Retina (tissue), 1 donor: ENCODE data around the gene SPR.
A peak's percentile ranks its signal among the peaks of the same experiment; 100 is the strongest.

Experiments
- DNase-seq: peaks from one replicate; pipeline ENCODE4 v3.0.0-alpha.2; 2016

SPR gene

DNA sequence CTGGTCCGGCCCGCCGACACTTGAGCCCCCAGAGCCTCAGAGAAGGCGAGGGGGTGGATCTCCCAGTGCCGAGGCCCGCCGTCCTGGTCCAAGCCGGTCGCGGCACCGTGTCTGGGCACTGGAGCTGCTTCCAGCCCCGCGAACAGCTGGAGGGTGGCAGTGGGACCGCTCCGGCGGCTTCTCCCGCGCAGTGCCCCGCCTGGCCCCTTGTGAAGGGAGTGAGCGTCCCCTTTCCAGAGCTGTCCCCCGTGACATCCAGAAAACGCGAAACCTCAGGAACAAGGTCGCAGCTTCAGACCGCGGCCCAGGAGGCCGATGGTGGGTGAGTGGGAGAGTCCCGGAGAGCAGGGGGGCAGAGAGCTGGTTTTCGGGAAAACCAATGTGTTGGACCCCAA, 29.5 kb downstream of the SPR start:
- DNase-seq: no peak

DNA sequence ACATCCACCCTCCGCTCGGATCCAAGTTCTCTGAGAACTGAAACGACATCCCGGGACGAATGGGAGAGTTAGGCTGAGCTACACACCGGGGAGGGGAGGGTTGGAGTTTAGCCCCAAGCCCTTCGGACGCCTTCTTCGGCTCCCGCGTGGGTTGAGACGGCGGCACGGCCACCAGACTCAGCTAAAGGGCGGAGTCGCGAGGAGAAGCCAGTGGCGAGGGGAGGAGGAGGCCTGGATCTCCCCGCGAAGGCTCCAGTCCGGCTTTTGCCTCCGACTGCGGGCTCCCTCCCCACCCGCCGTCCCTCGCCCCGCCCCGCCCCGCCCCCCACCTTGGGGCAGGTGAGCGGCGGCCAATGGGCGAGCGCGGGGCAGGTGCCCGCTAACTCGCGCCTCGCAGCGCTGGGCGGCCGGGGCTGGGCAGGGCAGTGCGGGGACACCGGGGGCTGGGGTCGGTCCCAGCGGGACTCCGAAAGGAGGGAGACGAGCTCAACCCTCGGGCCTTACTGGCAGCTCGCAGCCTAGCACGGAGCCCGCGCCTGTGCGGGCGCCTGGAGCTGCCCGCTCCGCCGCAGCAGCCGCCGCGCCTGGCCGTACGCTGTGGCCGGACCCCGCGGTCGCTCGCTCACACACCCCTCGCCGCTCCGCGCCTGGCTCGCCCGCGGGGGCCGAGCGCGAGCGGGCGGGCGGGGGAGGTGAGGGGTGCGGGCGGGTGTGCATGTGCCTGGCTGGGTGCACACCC, 30.1 kb downstream of the SPR start, which contains the start of gene EMX1:
Gene EMX1, plus strand, starts transcription at position 382 of the 739 bp plus-strand sequence. Its CDS starts 334 bp downstream, at position 716.
- peak; percentile 70 for DNase-seq

DNA sequence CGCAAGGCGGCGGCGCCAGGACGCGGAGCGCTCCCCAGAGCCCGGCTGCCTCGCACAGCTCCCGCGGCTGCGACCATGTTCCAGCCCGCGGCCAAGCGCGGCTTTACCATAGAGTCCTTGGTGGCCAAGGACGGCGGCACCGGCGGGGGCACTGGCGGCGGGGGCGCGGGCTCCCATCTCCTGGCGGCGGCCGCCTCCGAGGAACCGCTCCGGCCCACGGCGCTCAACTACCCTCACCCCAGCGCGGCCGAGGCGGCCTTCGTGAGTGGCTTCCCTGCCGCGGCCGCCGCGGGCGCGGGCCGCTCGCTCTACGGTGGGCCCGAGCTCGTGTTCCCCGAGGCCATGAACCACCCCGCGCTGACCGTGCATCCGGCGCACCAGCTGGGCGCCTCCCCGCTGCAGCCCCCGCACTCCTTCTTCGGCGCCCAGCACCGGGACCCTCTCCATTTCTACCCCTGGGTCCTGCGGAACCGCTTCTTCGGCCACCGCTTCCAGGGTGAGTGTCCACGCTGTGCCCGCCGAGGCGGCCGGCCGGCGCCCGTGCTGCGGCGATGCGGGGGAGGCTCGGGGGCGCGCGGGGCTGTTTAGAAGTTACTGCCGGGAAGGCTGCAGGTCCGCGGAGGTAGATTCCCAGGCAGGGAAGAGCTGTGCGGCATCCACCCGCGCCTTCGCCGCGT, 30.8 kb downstream of the SPR start:
- DNase-seq: peak; percentile 82

DNA sequence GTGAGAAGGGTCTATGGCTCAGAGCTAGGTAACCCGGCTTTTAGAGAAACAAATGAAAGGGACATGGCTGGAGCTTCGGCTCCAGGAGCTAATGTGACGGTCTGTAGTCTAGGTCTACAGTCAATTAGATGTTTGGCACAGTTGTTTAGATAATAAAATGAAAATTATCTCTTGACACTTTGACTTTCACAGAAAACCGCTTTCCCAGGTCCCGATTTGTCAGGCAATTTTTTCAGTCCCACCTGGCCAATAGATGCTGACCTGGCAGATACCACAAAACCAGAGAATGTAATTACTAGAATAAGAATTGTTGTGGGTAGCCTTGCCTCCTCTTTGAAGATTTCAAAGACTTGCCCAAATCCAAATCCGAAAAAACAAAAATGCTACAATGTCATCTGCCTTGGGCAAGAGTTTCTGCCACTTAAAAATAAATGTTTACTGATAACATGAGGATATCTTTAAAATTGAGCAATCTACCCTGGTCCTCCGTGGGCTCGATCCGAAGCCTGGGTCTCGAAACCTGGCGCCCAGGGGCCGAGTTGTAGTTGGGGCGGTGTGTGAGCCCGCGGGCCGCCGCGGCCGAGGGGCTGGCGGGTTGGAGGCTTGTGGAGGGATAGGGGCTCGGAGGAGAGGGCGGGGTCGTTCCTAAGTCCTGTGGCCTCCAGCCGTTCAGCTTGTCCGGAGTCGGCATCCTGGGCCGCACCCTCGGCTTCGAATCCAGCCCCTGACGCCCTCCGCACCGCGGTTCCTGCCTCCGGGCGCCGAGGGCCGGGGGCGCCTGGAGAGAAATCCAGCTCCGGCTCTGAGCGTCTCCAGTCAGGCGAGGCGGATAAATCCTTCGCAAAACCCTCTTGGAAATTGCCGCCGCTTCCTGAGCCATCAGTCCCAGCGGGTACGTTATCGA, 32.5 kb downstream of the SPR start:
- peak; percentile 88 for DNase-seq

DNA sequence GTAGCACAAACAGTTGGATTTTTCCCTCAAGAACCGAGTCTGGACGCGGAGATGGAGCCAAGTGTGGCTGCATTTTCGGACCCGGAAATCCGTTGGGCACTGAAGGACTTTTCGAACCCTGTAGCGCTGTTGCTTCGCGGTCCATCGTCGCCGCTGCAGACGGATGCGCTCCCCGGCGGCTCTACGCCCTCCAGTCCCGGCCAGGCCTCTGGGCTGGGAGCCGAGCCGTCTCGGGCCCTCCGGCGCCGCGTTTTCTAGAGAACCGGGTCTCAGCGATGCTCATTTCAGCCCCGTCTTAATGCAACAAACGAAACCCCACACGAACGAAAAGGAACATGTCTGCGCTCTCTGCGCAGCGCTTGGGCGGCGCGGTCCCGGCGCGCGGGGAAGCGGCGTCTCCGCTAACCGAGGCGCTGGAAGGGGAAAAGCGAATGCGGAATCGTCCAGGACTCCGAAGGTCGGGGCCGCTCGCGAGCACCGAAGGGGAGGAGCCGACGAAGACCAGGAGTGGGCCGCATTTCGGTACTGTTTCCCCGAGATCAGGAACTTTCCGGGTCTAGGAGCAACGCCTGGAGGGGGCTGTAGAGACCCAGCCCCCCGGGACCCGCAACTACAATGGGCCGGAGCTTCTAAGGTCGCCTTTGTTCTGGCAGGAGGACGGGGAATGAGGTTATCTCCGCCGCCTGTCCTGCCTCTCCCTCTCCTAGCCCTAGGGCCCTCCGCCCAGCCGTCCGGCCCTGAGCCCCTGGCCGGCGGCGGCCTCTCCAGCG, 33.3 kb downstream of the SPR start:
- peak; percentile 90 for DNase-seq

DNA sequence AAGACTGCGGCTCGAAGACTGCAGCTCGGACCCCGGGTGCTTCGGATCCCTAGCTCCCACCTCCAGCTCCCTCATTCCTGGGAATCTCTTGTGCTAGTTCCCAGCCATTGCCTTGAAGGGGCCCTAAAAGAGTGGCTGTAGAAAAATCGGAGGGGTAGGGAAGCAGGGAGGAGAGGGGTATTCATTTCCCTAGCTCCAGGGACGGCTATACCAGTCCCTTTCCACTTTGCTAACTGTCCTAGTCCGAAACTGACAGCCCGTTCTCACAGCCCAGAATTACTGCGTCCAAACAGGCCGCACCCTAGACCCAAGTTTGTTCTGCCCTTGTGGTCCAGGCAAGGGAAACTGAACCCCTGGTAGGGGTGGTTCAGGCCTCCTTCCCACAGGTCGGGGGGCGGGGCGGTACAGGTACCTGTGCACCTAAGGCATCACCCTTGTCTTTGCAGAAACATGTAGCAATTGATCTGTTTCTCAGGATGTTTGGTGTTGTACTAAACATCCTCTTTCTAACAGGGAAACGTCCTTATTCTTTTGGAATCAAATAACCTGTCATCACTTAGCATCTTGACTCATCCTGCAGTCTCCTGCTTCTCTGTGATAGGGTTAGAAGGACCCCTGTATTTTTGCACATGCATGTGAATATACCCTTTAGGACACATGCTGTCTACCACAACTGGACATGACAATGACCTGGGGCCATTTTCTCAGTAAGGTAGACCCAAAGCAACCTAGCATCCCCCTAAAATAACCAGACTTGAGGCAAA, 34.1 kb downstream of the SPR start:
- DNase-seq: no peak

DNA sequence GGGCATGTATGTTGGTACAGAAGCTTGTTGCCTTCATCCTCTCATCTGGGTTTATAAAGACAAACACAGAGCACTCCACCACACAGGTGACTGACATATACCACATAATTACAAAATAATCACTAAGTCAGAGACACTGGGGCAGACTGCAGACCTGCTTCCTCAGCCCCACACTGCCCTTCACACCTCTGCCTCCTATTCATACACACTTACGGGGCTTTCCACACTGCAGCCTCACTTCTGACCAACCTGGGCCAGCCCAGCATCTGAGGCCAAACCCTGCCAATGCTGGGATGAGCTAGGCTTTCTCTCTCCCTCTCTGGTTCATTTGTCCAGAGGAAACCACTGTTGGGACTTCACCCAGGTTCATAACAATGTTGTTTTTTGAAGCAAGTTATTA, 34.6 kb downstream of the SPR start:
- DNase-seq: no peak

DNA sequence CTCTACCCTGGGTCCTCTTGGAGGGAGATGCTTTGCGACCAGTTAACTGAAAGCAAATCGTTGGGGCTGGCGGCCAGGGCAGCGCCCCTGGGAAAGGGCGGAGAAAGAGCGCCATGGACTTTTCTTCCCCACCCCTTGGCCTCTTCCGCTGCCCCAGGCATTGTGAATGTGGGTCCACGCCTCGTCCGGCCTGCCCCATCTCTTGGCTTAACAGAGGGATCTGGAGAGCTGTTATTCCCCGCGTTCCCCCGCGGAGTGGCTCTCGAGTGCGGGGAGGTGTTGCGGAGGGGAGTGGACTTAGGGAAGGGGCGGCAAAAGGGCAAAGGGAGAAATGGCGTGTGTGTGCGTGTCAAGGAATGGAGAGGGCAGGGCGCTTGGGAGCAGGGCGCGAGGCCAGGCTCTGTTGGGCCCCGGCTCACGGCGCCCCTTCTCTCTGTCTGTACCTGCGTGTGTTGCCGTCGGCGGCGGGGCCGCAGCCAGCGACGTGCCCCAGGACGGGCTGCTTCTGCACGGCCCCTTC, 36.7 kb downstream of the SPR start:
- peak; percentile 73 for DNase-seq

DNA sequence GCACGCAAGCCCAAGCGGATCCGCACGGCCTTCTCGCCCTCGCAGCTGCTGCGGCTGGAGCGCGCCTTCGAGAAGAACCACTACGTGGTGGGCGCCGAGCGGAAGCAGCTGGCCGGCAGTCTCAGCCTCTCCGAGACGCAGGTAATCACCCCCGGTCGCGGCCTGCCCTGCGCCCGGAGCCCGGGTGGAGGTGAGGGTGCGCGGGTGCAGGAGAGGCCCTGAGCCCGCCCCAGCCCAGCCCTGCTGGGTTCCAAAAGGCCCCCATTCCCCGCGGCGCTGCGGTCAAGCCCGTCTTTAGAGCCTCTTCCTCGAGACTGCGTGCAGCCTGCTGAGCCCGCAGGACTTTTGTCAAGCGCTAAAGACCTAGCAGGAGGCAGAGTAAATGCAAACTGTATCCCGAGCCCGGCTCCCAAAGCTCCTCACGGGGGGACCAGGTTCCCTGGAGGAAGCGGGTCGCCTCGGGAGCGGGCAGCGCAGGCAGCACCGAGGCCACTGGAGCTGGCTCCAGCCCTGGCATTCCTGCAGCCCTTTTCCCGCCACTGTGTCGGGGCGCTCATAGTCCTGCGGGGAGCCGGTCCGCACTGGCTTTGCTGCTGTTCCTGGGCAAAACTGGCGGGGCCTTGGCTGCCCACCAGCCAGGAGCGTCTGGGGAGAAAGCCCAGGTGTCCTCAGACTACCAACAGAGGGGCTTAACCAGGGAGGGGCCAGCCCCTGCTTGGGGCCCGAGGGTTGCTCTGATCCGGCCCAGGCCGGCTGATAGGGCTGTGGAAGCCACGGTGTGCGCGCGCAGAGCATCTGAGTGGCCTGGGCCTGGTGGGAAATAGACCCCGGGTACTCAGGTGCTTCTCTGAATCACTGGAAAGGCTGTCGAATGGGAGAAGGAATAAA, 37.4 kb downstream of the SPR start:
- peak; percentile 75 for DNase-seq

DNA sequence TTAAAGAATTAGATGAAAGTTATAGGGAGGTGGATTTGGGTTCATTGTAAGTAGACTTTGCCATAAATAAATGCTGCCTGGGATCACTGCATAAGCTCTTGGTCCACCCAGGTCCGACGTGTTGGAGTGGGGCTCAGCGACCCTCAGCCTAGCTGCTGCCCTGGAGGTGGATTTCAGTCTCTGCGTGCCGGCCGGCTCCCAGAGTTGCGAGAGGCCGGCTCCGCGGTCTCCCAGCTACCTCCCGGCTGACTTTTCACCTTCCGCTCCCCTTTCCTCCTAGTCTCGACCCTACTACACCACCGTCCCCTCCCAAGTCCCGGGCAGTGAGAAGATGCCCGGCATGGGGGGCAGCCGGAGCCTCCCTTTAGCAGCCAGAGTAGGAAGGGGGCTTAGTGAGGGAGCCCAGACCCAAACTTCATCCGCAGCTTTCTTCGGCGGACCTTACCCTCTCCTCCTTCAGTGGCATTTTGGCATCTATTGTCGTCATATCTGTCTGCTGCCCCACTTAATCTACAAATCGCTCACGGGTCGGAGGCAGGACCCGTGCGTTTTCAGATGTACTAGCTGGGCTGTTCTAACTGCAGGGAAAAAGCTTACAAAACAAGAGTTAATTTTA, 38.2 kb downstream of the SPR start:
- DNase-seq: peak; percentile 59

DNA sequence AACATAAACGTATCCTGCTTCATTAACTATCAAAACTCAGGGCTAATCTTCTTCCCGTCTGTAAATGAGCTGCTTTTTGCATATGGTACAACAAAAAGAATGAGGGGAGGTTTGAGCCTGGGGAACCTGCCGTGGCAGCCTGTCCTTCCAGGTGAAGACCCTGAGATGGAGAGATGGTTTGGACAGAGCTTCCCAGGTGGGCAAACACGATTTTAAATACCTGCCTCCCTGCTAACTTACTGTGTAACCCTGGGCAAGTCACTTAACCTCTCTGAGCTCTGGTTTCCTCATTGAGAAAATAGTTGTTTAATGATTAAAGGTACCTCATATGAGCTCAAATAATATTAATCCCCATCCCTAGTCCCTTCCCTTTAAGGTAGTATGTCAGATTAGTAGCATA, 39.2 kb downstream of the SPR start:
- no peak for DNase-seq

DNA sequence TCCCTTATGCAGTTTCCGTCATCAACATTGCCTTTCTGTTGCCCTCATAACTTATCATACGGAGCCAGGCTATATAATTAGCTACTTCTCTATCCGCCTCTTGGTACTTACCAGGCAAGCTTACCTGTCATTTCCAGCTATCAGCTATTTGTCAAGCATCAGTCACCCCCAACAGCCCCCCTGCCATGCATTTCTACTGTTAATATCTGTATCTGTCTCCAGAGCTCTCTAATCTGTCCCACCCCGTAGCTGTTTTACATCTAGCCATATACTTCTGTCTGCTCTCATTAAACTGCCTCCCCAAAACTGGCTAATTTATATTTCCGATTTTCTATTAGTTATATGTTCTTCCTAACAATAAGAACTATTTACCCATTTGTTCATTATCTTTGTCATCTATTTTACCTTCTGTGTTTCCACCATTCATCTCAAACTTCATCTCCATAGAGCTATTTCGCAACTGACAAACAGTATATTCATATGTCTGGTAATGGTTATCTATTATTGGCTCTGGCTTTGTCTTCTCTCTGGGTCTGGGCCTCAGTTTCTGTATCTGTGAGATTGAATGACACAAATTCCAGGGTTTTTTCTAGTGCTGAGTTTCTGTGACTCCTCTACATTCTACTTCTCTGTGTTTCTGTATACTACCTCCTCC, 39.7 kb downstream of the SPR start:
- DNase-seq: no peak

DNA sequence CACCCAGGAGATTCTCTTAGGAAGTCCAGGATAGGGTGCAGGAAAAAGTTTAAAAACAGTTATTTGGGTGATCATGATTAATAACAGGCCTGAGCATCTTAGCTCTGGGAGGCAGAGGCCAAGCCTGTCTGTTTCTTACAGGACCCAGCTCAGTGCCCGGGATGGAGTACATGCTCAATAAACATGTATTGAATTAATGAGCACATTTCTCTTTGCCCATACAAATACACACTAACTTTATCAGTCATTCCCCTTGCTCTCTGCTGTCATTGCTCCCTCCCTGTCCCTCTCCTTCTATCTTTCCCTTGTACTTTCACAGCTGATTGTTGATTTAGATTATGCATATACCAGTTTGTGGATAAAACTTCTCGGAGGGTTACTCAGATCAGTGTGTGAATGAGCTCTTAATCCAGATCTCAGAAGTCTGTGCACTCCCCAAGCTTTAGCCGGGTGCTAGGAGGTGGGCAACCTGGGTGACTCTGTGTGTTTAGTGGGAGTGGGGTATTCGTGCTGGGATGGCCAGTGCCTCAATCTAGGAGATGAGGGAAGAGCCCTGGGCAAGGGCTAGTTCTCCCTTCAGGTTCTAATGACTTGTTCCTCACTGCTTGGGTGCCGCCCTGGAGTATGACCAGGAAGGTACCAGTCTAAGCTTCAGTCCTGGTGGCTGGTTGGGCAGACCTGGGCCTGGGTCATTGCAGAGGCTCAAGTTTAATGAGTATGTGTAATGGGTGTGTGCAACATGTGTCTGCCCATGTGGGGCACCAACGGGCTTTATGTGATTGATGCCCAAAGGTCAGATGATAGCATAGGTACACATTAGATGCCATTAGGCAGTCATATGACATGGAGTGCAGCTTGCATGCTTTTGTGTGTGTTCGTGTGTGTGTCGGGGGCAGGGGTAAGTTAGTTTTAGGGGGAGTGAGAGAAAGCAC, 40.7 kb downstream of the SPR start:
- no peak for DNase-seq

DNA sequence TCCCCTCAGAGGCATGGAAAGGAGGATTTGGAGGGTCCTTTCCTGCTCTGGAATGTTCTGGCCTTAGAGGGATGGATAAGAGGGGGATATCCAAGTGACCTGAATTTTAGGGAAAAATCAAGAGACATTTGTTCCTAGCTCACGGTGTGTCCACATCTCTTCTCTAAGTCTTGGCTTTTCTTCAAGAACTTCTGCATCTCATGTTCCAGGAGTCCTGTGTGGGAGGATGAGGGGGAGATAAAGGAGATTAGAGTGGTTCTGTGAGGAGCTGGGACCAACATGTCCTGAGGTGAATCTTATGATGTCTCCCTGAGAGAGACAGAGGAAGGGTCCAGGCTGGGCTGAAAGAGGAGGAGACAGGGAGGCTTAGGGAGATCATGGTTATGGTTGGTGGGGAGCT, 41.8 kb downstream of the SPR start:
- no peak for DNase-seq

DNA sequence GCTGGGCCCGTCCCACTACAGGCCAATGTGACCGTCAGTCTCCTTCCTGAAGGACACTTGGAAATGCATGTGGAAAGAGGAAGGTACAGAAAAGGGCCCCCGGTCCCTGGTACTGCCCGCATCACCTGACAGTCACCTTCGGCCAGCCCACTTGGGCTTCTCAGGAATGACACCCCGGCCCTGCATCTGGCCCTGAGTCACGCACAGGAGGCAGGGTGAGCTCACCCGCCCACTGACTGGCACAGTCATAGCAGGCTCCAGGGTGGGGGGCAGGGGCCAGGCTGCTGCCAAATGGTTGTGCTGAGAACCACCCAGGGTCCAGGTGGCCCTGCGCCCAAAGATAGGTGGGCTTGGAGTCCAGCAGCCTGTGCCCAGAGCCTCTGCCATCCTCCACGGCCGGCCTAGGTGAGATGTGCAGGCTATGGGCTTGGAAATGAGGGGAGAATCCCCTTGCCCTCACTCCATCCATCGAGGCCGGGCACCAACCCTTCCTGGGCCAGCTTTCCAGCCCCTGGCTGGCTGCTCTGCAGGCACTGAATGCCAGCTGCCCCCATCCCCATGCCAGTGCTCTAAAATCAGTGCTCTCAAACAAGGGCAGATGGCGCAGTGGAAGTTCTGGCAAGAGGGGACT, 44.2 kb downstream of the SPR start:
- DNase-seq: no peak

DNA sequence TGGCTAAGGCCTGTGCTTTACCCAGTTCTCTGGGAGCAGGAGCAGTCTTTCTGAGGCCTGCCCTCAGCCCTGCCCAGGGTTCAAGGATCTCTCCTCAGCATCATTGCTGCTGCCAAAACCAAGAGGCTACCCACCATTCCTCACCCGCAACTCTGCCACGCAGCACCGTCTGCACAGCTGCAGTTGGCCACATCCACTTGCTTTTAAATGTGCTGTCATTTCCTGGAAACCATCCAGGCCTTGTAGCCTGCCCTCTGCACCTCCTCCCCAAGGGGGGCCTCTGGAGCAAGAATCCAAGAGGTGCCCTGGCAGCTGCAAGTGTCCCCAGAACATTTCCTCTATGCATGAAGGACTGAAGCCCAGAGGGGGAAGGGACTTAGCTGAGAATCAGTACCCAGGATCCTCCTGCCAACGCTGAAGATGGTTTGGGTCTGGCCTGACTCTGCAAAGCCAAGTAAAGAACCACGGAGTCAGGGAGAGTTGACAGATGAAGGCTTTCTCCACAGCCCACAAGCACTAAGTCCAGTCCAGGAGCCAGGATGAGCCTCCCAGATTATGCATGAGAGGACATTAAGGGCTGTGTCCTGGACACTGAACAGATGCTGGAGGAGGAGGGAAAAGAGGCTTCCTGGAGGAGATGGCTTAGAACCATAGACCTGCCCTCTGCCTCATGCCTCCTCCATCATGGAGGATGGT, 45.0 kb downstream of the SPR start:
- no peak for DNase-seq

DNA sequence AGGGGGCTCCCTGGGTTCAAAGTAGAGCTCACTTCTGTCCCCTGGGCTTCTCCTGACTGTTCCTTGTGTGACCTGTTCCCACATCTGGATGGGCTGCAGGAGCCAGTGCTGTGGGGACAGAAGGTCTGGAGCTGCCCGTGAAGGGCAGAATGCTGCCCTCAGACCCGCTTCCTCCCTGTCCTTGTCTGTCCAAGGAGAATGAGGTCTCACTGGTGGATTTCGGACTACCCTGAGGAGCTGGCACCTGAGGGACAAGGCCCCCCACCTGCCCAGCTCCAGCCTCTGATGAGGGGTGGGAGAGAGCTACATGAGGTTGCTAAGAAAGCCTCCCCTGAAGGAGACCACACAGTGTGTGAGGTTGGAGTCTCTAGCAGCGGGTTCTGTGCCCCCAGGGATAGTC, 45.6 kb downstream of the SPR start:
- DNase-seq: no peak
